ENCODE measurements around the gene STAG1.

- TF ChIP-seq CTCF (IDR thresholded peaks at IDR 0.05; ENCODE audit: low read depth, low read length, missing input control) (no peak), TAF1 (conservative IDR thresholded peaks at IDR 0.05) (no peak), RAD21 (IDR thresholded peaks at IDR 0.05) (no peak), FOXA2 (IDR thresholded peaks at IDR 0.05) (no peak), JUND (IDR thresholded peaks at IDR 0.05) (no peak), MAX (IDR thresholded peaks at IDR 0.05) (no peak), FOXA1 (IDR thresholded peaks at IDR 0.05) (no peak), RXRA (IDR thresholded peaks at IDR 0.05) (no peak), EGR1 (IDR thresholded peaks at IDR 0.05; ENCODE audit: low read depth in 2 of 2) (no peak), YY1 (IDR thresholded peaks at IDR 0.05) (no peak), ATF3 (IDR thresholded peaks at IDR 0.05) (no peak)
- TF ChIP-seq, protein P1, sequence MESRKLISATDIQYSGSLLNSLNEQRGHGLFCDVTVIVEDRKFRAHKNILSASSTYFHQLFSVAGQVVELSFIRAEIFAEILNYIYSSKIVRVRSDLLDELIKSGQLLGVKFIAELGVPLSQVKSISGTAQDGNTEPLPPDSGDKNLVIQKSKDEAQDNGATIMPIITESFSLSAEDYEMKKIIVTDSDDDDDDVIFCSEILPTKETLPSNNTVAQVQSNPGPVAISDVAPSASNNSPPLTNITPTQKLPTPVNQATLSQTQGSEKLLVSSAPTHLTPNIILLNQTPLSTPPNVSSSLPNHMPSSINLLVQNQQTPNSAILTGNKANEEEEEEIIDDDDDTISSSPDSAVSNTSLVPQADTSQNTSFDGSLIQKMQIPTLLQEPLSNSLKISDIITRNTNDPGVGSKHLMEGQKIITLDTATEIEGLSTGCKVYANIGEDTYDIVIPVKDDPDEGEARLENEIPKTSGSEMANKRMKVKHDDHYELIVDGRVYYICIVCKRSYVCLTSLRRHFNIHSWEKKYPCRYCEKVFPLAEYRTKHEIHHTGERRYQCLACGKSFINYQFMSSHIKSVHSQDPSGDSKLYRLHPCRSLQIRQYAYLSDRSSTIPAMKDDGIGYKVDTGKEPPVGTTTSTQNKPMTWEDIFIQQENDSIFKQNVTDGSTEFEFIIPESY (IDR thresholded peaks at IDR 0.05): no peak
- TF ChIP-seq, protein P2, sequence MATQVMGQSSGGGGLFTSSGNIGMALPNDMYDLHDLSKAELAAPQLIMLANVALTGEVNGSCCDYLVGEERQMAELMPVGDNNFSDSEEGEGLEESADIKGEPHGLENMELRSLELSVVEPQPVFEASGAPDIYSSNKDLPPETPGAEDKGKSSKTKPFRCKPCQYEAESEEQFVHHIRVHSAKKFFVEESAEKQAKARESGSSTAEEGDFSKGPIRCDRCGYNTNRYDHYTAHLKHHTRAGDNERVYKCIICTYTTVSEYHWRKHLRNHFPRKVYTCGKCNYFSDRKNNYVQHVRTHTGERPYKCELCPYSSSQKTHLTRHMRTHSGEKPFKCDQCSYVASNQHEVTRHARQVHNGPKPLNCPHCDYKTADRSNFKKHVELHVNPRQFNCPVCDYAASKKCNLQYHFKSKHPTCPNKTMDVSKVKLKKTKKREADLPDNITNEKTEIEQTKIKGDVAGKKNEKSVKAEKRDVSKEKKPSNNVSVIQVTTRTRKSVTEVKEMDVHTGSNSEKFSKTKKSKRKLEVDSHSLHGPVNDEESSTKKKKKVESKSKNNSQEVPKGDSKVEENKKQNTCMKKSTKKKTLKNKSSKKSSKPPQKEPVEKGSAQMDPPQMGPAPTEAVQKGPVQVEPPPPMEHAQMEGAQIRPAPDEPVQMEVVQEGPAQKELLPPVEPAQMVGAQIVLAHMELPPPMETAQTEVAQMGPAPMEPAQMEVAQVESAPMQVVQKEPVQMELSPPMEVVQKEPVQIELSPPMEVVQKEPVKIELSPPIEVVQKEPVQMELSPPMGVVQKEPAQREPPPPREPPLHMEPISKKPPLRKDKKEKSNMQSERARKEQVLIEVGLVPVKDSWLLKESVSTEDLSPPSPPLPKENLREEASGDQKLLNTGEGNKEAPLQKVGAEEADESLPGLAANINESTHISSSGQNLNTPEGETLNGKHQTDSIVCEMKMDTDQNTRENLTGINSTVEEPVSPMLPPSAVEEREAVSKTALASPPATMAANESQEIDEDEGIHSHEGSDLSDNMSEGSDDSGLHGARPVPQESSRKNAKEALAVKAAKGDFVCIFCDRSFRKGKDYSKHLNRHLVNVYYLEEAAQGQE (IDR thresholded peaks at IDR 0.05): no peak
Measured at GRCh38 chr3:136735103-136735502, 17.1 kb downstream of the STAG1 start.
